ENCODE data around the gene MAP3K4.

Gene MAP3K4

DNA sequence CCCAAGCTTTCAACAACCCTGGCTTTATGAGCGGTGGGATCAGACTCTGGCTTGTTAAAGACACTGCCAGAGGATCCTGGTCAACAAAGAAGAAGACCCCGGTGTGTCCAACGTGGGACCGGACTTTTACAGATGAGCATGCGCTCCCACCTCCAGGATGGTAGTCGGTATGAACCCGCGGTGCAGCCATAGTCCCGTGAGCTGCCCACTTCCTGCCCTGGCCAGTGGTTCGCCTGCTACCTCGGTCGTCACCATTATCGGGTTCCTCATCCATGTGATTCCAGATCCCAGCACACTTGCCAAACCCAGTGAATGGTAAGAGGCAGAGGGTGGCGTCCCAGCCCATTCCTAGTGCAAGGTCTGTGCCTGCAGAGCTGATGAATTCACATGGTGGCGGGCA, 169.6 kb downstream of the MAP3K4 start:
- DNase-seq (ENCODE audit: low spot score in 2 of 2): no peak
- Mint-ChIP-seq H3K36me3 (peaks cover 11% of the 10 kb centered on the region), H3K4me1 (no peaks in the 10 kb centered on the region), H3K27ac (no peak overlapping the region), H3K9me3 (peaks cover 2% of the 10 kb centered on the region), H3K4me3 (no peak overlapping the region)
- no peak for ATAC-seq

DNA sequence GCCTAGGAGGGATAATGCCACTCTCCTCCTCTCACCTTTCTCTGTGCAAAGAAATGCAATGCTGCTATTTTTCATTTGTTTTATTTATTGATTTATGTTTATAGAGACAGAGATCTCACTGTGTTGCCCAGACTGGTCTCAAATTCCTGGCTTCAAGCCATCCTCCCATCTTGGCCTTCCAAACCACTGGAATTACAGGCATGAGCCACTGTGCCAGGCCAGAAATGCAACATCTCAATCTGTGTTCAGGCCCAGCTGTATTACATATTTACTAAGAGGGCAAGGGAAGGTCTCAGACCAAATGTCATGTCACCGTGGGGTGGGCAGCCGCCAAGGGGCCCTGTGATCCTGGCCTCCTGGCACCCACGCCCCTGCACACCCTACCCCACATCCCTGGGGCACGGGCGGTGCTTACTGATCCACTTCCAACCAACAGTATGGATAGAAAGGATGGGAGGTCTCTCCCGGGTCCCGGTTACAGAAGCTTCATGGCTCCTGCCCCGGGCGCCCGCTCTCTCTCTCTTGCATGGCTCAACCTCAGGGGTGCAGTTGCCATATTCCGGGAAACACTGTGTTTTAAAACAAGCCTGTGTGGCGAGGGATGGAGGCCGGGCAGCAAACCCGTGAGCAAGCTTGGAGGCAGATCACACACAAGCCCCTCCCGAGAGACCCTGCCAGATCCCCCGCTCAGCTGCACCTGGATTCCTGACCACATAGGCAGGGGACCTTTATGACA, 170.5 kb downstream of the MAP3K4 start:
- H3K4me3 Mint-ChIP-seq: no peak overlapping the region
- ATAC-seq (no peak), DNase-seq (ENCODE audit: low spot score in 2 of 2) (no peak)
- peaks cover 11% of the 10 kb centered on the region for H3K36me3 Mint-ChIP-seq
- H3K9me3 Mint-ChIP-seq: peaks cover under 1% of the 10 kb centered on the region
- no peaks in the 10 kb centered on the region for H3K4me1 Mint-ChIP-seq
- H3K27ac Mint-ChIP-seq: no peak overlapping the region

DNA sequence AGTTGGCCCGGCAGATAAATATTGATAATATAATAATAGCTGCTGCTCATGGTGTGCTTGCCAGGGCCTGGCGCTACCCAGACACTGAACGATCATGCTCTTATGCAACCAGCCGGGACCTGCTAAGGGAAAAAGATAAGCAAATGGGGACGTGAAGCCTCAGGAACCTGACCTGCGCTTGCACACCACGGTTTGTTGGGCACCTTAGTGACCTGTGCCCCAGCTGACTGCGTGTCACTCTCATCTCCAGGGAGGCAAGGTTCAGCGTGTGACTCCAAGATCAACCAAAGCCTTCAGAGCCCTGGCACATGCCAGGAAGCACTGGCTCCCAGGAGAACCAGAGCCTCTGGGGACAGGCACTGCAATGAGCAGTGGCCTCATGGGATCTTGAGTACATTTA, 171.2 kb downstream of the MAP3K4 start:
- ATAC-seq (no peak), DNase-seq (ENCODE audit: low spot score in 2 of 2) (no peak)
- Mint-ChIP-seq H3K4me3 (no peak overlapping the region), H3K36me3 (peaks cover 11% of the 10 kb centered on the region), H3K4me1 (no peaks in the 10 kb centered on the region), H3K27ac (no peak overlapping the region), H3K9me3 (no peaks in the 10 kb centered on the region)

DNA sequence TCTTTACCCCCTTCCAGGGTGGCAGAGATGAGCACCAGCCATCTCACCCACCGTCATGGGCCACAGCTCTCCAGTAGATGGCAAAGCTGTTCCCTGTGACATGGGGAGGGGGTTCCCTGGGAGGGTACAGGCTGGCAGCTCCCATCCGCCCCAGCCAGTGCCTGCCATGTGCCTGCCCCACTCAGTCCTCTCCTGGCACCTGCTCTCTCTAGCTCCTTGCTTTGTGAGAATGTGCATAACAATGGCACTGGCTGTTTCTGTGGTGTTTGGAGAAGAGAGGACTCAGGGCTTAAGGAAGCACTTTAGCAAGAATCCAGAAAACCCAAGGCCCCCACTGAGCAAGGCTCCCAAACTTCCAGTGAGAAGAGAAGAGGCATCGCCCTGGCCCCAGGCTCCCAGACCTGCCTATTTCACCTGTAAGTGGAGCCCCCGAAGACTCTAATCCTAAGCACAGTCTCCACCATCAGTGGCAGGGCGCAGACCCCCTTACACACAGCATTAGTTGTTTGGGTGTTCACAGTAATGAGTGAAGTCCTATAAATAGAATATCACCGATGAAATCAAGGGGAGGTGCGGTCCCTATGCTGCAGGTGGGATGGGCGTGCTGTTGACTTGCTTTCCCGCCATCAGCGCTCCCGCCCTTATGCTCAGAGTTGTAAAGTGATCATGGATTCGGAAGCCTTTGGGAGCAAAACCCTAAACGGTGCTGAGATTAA, 172.1 kb downstream of the MAP3K4 start:
- ATAC-seq (no peak), DNase-seq (ENCODE audit: low spot score in 2 of 2) (no peak)
- Mint-ChIP-seq H3K4me1 (no peaks in the 10 kb centered on the region), H3K36me3 (peaks cover 6% of the 10 kb centered on the region), H3K4me3 (no peak overlapping the region), H3K27ac (no peak overlapping the region), H3K9me3 (no peaks in the 10 kb centered on the region)

GRCh38 chr6:161164182-161164625, 172.6 kb downstream of the MAP3K4 start:
- Mint-ChIP-seq H3K4me1 (no peaks in the 10 kb centered on the region), H3K36me3 (peaks cover 6% of the 10 kb centered on the region), H3K27ac (peak overlapping the region; percentile 63), H3K9me3 (no peaks in the 10 kb centered on the region), H3K4me3 (no peak overlapping the region)
- ATAC-seq (no peak), DNase-seq (ENCODE audit: low spot score in 2 of 2) (no peak)

DNA sequence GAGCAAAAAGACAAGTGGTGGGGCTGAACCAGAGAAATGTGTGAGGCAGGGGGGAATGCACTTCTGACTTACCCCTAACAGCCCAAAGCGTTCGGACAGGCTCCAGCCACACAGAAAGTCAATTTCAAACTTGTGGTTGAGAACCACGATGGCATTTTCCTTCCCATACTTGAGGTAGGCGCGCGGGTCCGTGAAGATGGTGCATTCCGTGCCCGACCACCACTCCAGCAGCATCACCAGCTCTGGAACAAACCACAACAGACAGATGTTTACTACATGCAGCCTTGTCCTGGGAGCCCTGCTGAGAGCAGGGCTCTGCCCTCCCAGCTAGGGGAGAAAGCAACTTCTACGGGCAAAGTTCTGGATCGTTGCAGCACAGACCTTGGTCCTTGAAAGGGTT, 174.6 kb downstream of the MAP3K4 start:
- H3K9me3 Mint-ChIP-seq: no peaks in the 10 kb centered on the region
- H3K4me3 Mint-ChIP-seq: no peak overlapping the region
- no peak for ATAC-seq
- H3K4me1 Mint-ChIP-seq: peaks cover 14% of the 10 kb centered on the region
- peak overlapping the region; percentile 61 for H3K27ac Mint-ChIP-seq
- H3K36me3 Mint-ChIP-seq: no peaks in the 10 kb centered on the region
- DNase-seq (ENCODE audit: low spot score in 2 of 2): no peak

DNA sequence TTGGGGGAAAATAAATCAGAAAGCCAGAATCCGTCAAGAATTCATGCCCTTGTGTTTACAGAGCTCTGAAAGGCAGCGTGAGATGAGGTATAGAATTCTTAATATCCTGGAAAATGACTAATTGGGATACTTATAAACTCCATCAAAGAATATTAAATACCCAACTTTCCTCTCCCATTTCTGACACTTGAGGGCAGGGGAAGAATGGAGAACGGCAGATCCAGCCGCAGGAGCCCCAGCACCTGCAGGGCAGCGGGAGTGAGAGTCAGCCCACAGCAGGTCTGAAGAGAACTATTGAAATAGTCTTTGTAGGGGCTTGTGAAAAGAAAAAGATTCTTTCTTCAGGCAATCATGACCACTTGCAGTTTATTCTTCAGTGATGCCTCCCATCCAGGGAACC, 175.1 kb downstream of the MAP3K4 start:
- DNase-seq (ENCODE audit: low spot score in 2 of 2) (no peak), ATAC-seq (no peak)
- Mint-ChIP-seq H3K4me1 (peaks cover 14% of the 10 kb centered on the region), H3K36me3 (no peaks in the 10 kb centered on the region), H3K27ac (peak overlapping the region; percentile 61), H3K9me3 (no peaks in the 10 kb centered on the region), H3K4me3 (no peak overlapping the region)

Data from stimulated activated effector memory CD8-positive, alpha-beta T cell treated with anti-CD3 and anti-CD28 coated beads, Interleukin-12 subunit alpha, Interleukin-12 subunit beta, amount 100 ng/mL, for 72 hours (primary cell).